OCI-LY7 (cell line): ENCODE data around the gene TMED6. TPM values are rescaled to one million over a fixed set of nuclear protein-coding genes. Genes with fewer than 3 reads are reported as not detected.

ENCODE experiments used
- BruUV-seq: library from RNA; stranded (reverse); fragments of 400-500 nt; replicated peaks from 2 replicates; lab custom pipeline; 2021; lab: Mats Ljungman, UMichigan
- CTCF ChIA-PET: fragments of 300-600 bp; sonication (Branson Sonifier 250); formaldehyde crosslinking; loops from one replicate; lab custom pipeline; 2022; ENCODE audit warnings: antibody characterized with exemption; ENCODE audit not compliant: unreplicated experiment; lab: Charles Lee
- POLR2A ChIA-PET: fragments of 300-600 bp; sonication (Branson Sonifier 250); formaldehyde crosslinking; loops from one replicate; lab custom pipeline; 2022; ENCODE audit warnings: antibody characterized with exemption; lab: Charles Lee
- DNase-seq: peaks from one replicate; pipeline ENCODE4 v3.0.0-alpha.2; 2015; ENCODE audit warnings: low spot score
- H2AFZ ChIP-seq: fragments of 200-600 bp; sonication (generic), shearing (Covaris generic); 2 replicates; pipeline ENCODE4 v1.6.1; 2014; ENCODE audit warnings: mild to moderate bottlenecking, antibody characterized with exemption, low read length, moderate library complexity
- H3K27ac ChIP-seq: fragments of 200-600 bp; sonication (generic); 2 replicates; pipeline ENCODE4 v1.5.1; 2014; ENCODE audit warnings: mixed run types, low read depth, mild to moderate bottlenecking, moderate library complexity, low read length, inconsistent platforms; ENCODE audit not compliant: poor library complexity, severe bottlenecking
- H3K36me3 ChIP-seq: fragments of 200-600 bp; sonication (generic); 2 replicates; pipeline ENCODE4 v1.6.1; 2014; ENCODE audit warnings: mild to moderate bottlenecking, antibody characterized with exemption, low read length, moderate library complexity, mixed read lengths; ENCODE audit not compliant: insufficient read depth
- H3K4me1 ChIP-seq: fragments of 200-600 bp; sonication (generic); 2 replicates; pipeline ENCODE4 v1.5.1; 2014; ENCODE audit warnings: mild to moderate bottlenecking, low read length; ENCODE audit not compliant: insufficient read depth, poor library complexity, severe bottlenecking
- H3K4me2 ChIP-seq: fragments of 200-600 bp; sonication (generic); 2 replicates; pipeline ENCODE4 v1.6.1; 2014; ENCODE audit warnings: mild to moderate bottlenecking, low read length
- H3K4me3 ChIP-seq: fragments of 200-600 bp; sonication (generic); 2 replicates; pipeline ENCODE4 v1.5.1; 2014; ENCODE audit warnings: mild to moderate bottlenecking, low read depth, low read length; ENCODE audit not compliant: poor library complexity, severe bottlenecking
- H3K79me2 ChIP-seq: fragments of 200-600 bp; sonication (generic); 2 replicates; pipeline ENCODE4 v1.6.1; 2016; ENCODE audit warnings: low read depth, mild to moderate bottlenecking, low read length, moderate library complexity, mixed read lengths; ENCODE audit not compliant: insufficient read depth
- H3K9me2 ChIP-seq: fragments of 200-600 bp; sonication (generic); 2 replicates; pipeline ENCODE4 v1.6.1; 2016; ENCODE audit warnings: mild to moderate bottlenecking, low read length, mixed read lengths; ENCODE audit not compliant: insufficient read depth
- H3K9me3 ChIP-seq: fragments of 200-600 bp; sonication (generic); 2 replicates; pipeline ENCODE4 v1.6.1; 2014; ENCODE audit warnings: mild to moderate bottlenecking, mixed run types, low read length, mixed read lengths
- H4K20me1 ChIP-seq: fragments of 200-600 bp; sonication (generic); 2 replicates; pipeline ENCODE4 v1.6.1; 2014; ENCODE audit warnings: mild to moderate bottlenecking, antibody characterized with exemption, low read length, moderate library complexity, mixed read lengths; ENCODE audit not compliant: insufficient read depth
- CTCF ChIP-seq: fragments of 200-600 bp; sonication (generic); conservative IDR thresholded peaks from 2 replicates; pipeline ENCODE4 v1.5.1; 2014; ENCODE audit warnings: mild to moderate bottlenecking, antibody characterized with exemption, low read length, moderate library complexity, mixed read lengths
- EZH2phosphoT487 ChIP-seq: fragments of 200-600 bp; sonication (generic); IDR thresholded peaks from 2 replicates; pipeline ENCODE4 v1.6.1; 2018; ENCODE audit warnings: low read depth, borderline replicate concordance, mild to moderate bottlenecking, mixed run types, antibody characterized with exemption, low read length, moderate library complexity, mixed read lengths
- intact Hi-C: fragments of 100-400 bp; cut with micrococcal nuclease; formaldehyde crosslinking; loops from one replicate; pipeline ENCODE4 v1.10.0; 2022; ENCODE audit not compliant: unreplicated experiment
- total RNA-seq, 2 experiments: library from RNA; depleted of rRNA in 1 of 2; stranded (reverse); fragments of >200 nt in 1 of 2; shearing (Covaris generic) in 1 of 2; gene quantifications; 2 replicates each; pipeline ENCODE4 v1.2.3, GENCODE V29; 2014 to 2022

The TMED6 gene
- total RNA-seq, 2 experiments from 2014 or later: 1.7 TPM

DNA sequence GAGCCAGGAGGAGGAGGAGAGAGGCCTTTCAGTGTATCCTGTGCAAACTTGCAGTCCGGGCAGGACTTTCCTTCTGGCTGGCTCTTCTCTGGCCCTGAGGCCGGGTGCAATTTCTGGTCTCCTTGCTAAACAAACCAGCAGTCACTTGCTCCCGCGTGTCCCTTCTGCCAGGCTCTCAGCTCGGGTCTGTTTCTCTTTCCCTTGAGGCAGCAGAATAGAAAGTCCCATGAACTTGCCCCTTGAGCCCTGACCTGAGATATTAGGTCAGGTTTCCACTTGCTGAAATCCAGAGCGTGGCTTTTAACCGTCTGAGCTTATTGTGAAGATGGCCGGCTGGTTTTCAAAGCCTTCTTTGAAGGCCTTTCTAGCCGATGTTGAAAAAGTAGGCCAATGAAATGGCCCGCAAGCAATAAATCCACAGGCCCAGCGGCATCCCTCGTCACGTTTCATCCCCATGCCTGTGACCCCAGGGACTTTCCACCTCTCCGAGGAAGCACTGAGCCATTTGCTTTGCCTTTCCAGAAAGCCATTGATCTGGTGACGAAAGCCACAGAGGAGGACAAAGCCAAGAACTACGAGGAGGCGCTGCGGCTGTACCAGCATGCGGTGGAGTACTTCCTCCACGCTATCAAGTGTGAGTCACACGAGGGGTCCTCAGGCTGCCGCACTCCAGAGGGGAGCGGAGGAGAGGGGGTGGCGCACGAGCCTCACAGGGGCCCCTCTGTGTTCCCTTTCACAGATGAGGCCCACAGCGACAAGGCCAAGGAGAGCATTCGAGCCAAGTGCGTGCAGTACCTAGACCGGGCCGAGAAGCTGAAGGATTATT lies 35.9 kb downstream of the TMED6 start:
- POLR2A ChIA-PET: interaction anchor here (1.2 kb wide), 1 partner anchor 11 kb away, joined by 5 read pairs; no protein-coding TSS in a partner anchor
- no TSS peak for BruUV-seq
- H3K4me1 ChIP-seq: peaks cover 8% of the 10 kb centered on the region
- H4K20me1 ChIP-seq: no peaks in the 10 kb centered on the region; the same call in 1 of the 2 replicates
- H3K27ac ChIP-seq: no peak overlapping the region
- no peak for DNase-seq
- CTCF ChIA-PET: no interaction called here
- no peak overlapping the region for H3K4me3 ChIP-seq
- TF ChIP-seq CTCF (no peak), EZH2phosphoT487 (no peak)
- no peak overlapping the region for H3K4me2 ChIP-seq
- peaks cover 70% of the 10 kb centered on the region for H3K36me3 ChIP-seq
- no peaks in the 10 kb centered on the region for H3K9me2 ChIP-seq
- no peaks in the 10 kb centered on the region for H3K9me3 ChIP-seq
- no peak overlapping the region for H2AFZ ChIP-seq
- H3K79me2 ChIP-seq: peaks cover 31% of the 10 kb centered on the region
- intact Hi-C loops: no loop called here

- H3K9me3 ChIP-seq: no peaks in the 10 kb centered on the region
- intact Hi-C loops: no loop called here
- TF ChIP-seq CTCF (no peak), EZH2phosphoT487 (no peak)
- H4K20me1 ChIP-seq: no peaks in the 10 kb centered on the region; the same call in 1 of the 2 replicates
- no peaks in the 10 kb centered on the region for H3K9me2 ChIP-seq
- H3K4me1 ChIP-seq: peaks cover 12% of the 10 kb centered on the region
- ChIA-PET CTCF (no interaction called here), POLR2A (interaction anchor here (1.2 kb wide), 1 partner anchor 13 kb away, joined by 5 read pairs; no protein-coding TSS in a partner anchor)
- no peak overlapping the region for H2AFZ ChIP-seq
- no TSS peak for BruUV-seq
- H3K4me2 ChIP-seq: no peak overlapping the region
- no peak for DNase-seq
- peaks cover 59% of the 10 kb centered on the region for H3K36me3 ChIP-seq
- H3K79me2 ChIP-seq: peaks cover 31% of the 10 kb centered on the region
- H3K4me3 ChIP-seq: no peak overlapping the region
- H3K27ac ChIP-seq: no peak overlapping the region
Measured at GRCh38 chr16:69314534-69314933, 37.1 kb downstream of the TMED6 start.

- peaks cover 31% of the 10 kb centered on the region for H3K79me2 ChIP-seq
- ChIA-PET POLR2A (interaction anchor here (1.0 kb wide), 1 partner anchor 181 kb away, joined by 3 read pairs; no protein-coding TSS in a partner anchor), CTCF (no interaction called here)
- no TSS peak for BruUV-seq
- no peak overlapping the region for H3K27ac ChIP-seq
- H4K20me1 ChIP-seq: no peaks in the 10 kb centered on the region
- H3K36me3 ChIP-seq: peaks cover 48% of the 10 kb centered on the region
- H3K9me3 ChIP-seq: no peaks in the 10 kb centered on the region
- H3K4me1 ChIP-seq: peaks cover 12% of the 10 kb centered on the region
- no peaks in the 10 kb centered on the region for H3K9me2 ChIP-seq
- H3K4me2 ChIP-seq: no peak overlapping the region
- TF ChIP-seq CTCF (no peak), EZH2phosphoT487 (no peak)
- H3K4me3 ChIP-seq: no peak overlapping the region
- DNase-seq: no peak
- no peak overlapping the region for H2AFZ ChIP-seq
- intact Hi-C loops: no loop called here
Measured at GRCh38 chr16:69313469-69313868, 38.1 kb downstream of the TMED6 start.
